HL-60 (cell line): ENCODE measurements around the gene KRTAP19-3.

Experiments used
- POLR2AphosphoS5 ChIP-seq: IDR thresholded peaks from 2 replicates; pipeline ENCODE4 v1.6.1; 2012; ENCODE audit warnings: low read depth
- SPI1 ChIP-seq: IDR thresholded peaks from 2 replicates; pipeline ENCODE4 v1.6.1; 2012; ENCODE audit warnings: low read depth, mild to moderate bottlenecking, borderline replicate concordance
- TF ChIP-seq, protein P1 (sequence below): IDR thresholded peaks from one replicate; pipeline ENCODE4 v1.5.1; 2011; ENCODE audit warnings: low read length, control low read depth, inconsistent platforms; ENCODE audit not compliant: insufficient read depth

DNA sequence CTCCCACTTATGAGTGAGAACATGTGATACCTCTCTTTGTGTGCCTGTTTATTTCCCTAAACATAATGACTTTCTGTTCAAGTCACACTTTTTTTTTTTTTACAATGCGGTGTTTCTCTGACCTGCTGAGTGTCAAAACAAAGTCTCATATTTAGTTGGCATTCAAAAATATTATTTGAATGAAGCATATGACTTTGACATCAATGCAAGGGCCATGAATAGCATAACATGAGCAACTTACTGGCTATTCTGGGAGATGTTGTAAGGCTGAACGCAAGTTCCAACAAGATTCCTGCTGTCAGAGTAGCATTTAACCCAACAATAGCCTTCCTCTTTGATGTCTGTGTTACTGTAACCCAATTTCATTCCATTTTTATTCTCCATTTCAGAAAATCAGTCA is 9.7 kb downstream of the KRTAP19-3 start:
- TF ChIP-seq, protein P1, sequence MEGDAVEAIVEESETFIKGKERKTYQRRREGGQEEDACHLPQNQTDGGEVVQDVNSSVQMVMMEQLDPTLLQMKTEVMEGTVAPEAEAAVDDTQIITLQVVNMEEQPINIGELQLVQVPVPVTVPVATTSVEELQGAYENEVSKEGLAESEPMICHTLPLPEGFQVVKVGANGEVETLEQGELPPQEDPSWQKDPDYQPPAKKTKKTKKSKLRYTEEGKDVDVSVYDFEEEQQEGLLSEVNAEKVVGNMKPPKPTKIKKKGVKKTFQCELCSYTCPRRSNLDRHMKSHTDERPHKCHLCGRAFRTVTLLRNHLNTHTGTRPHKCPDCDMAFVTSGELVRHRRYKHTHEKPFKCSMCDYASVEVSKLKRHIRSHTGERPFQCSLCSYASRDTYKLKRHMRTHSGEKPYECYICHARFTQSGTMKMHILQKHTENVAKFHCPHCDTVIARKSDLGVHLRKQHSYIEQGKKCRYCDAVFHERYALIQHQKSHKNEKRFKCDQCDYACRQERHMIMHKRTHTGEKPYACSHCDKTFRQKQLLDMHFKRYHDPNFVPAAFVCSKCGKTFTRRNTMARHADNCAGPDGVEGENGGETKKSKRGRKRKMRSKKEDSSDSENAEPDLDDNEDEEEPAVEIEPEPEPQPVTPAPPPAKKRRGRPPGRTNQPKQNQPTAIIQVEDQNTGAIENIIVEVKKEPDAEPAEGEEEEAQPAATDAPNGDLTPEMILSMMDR: no peak
- TF ChIP-seq SPI1 (no peak), POLR2AphosphoS5 (no peak)
